ENCODE results near the gene FIGNL1. TPM values are rescaled to one million over a fixed set of nuclear protein-coding genes. Genes with fewer than 3 reads are reported as not detected.

Gene FIGNL1, protein sequence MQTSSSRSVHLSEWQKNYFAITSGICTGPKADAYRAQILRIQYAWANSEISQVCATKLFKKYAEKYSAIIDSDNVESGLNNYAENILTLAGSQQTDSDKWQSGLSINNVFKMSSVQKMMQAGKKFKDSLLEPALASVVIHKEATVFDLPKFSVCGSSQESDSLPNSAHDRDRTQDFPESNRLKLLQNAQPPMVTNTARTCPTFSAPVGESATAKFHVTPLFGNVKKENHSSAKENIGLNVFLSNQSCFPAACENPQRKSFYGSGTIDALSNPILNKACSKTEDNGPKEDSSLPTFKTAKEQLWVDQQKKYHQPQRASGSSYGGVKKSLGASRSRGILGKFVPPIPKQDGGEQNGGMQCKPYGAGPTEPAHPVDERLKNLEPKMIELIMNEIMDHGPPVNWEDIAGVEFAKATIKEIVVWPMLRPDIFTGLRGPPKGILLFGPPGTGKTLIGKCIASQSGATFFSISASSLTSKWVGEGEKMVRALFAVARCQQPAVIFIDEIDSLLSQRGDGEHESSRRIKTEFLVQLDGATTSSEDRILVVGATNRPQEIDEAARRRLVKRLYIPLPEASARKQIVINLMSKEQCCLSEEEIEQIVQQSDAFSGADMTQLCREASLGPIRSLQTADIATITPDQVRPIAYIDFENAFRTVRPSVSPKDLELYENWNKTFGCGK
- polyA plus RNA-seq: 10 to 100 TPM in 1 of 4 donors, 1 to 10 TPM in 3; 1.9 to 20.2 (median 4.4) TPM
- long read RNA-seq, donor 1, transcript FIGNL1-213 (3 exons, 3,368 nt): major isoform, 6 of 10 reads
- long read RNA-seq, donor 1, partial matches to known transcripts: 0 of 10 reads
- long read RNA-seq, donor 1, other reads (novel, unspliced or antisense): 0 of 10 reads
- long read RNA-seq, donor 2, partial matches to known transcripts: 0 of 3 reads
- long read RNA-seq, donor 2, other reads (novel, unspliced or antisense): 0 of 3 reads
- long read RNA-seq, donor 3, partial matches to known transcripts: 0 of 7 reads
- long read RNA-seq, donor 3, other reads (novel, unspliced or antisense): 0 of 7 reads
- long read RNA-seq, donor 4: 0 reads
- long read RNA-seq, donor 5, partial matches to known transcripts: 0 of 1 reads
- long read RNA-seq, donor 5, other reads (novel, unspliced or antisense): 0 of 1 reads
- long read RNA-seq, donor 6: 0 reads
- long read RNA-seq, donor 7, partial matches to known transcripts: 0 of 2 reads
- long read RNA-seq, donor 7, other reads (novel, unspliced or antisense): 0 of 2 reads
- long read RNA-seq, donor 8: 0 reads
- long read RNA-seq, donor 9, partial matches to known transcripts: 0 of 2 reads
- long read RNA-seq, donor 9, other reads (novel, unspliced or antisense): 0 of 2 reads
- long read RNA-seq, donor 10, partial matches to known transcripts: 0 of 2 reads
- long read RNA-seq, donor 10, other reads (novel, unspliced or antisense): 0 of 2 reads

DNA sequence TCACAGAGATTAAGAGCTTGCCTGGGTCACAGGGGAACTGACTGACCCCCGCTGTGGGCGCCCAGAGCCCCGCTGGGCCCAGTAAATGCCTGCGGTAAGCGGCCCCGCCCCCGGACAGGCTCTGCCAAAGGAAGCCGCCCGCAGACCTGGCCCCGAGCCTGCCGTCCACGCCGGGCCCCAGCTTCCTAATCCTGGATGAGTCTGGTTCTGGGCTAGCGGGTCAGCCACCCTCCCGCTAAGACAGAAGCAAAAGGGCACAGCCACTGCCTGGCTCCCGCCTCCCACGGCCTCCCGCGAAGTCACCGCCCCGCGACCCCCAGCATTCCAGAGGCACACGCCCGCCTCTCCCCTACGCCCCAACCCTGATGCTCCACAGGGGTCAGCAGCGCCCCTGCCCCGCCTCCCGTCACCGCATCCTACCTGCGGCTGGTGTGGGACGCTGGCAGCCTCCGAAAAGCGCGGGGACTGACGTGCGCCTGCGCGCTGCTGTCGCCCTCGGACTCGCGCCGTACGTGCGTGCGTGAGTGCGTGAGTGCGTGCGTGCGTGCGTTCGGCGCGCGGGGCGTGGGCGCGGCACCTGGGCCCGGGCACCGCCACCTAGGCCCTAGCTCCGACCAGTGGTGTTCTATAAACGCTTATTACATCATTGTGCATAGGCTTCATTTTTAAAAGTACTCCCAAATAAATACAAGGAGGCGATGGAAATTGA lies at the start of gene FIGNL1:
Gene FIGNL1, minus strand, starts transcription at position 470 of the 709 bp plus-strand sequence. CDS start 3,063 bp downstream, outside the sequence.
- Histone ChIP-seq H3K36me3 (ENCODE audit: control insufficient read depth in 3 of 3, insufficient read depth in 2 of 3, low read depth in 1 of 3, low read length in 3 of 3) (peaks cover 0 to 3% (median 0%) of the 10 kb centered on the region in 3 donors), H3K9me3 (ENCODE audit: control insufficient read depth in 2 of 2, insufficient read depth in 1 of 2, low read depth in 1 of 2, low read length in 1 of 2) (no peaks in the 10 kb centered on the region), H3K4me3 (ENCODE audit: low read depth in 1 of 3, low read length in 3 of 3) (peak within 1 kb of the TSS; percentile 59 to 86 (median 68)), H3K27me3 (ENCODE audit: control insufficient read depth in 3 of 3, insufficient read depth in 3 of 3, low read length in 3 of 3) (no peaks in the 10 kb centered on the region), H3K27ac (ENCODE audit: low read depth in 1 of 3, low read length in 2 of 3) (peak within 1 kb of the TSS; percentile 60 to 82 (median 62)), H3K4me1 (ENCODE audit: control insufficient read depth in 3 of 3, insufficient read depth in 2 of 3, low read depth in 1 of 3, low read length in 2 of 3) (peaks cover 0 to 5% (median 3%) of the 10 kb centered on the region in 3 donors)
- no peak for FAIRE-seq
- peak; percentile 85 to 87 for DNase-seq
- 0 to 1% (median 0%) methylated on average over 50 to 63 of the region's 63 CpGs for WGBS, 3 donors

DNA sequence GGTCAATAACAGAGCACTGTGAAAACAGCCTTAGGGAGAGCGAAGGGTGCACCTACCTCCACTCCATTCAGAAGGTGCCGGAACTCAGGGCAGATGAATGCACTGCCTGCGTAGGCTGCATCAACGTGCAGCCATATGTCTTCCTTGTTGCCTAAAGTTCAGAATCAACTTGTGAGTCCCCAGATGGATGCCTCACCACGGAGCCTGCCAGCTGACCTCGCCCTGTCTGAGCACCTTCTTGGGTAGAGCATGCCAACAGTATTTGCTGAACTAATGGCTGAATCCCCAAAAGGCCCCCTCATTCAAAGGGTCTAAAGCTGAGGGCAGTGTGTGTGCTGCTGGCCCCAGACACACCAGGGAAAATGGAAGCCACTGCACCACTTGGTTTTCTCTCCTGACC lies 48.9 kb upstream of the FIGNL1 start:
- DNase-seq (no peak), FAIRE-seq (no peak)
- Histone ChIP-seq H3K27me3 (ENCODE audit: control insufficient read depth in 3 of 3, insufficient read depth in 3 of 3, low read length in 3 of 3) (no peaks in the 10 kb centered on the region), H3K4me3 (ENCODE audit: low read depth in 1 of 3, low read length in 3 of 3) (no peak overlapping the region), H3K36me3 (ENCODE audit: control insufficient read depth in 3 of 3, insufficient read depth in 2 of 3, low read depth in 1 of 3, low read length in 3 of 3) (peaks cover 0 to 59% (median 5%) of the 10 kb centered on the region in 3 donors), H3K9me3 (ENCODE audit: control insufficient read depth in 2 of 2, insufficient read depth in 1 of 2, low read depth in 1 of 2, low read length in 1 of 2) (no peaks in the 10 kb centered on the region), H3K4me1 (ENCODE audit: control insufficient read depth in 3 of 3, insufficient read depth in 2 of 3, low read depth in 1 of 3, low read length in 2 of 3) (peaks cover 5 to 30% (median 7%) of the 10 kb centered on the region in 3 donors), H3K27ac (ENCODE audit: low read depth in 1 of 3, low read length in 2 of 3) (peak overlapping the region in 1 of 3 donors; percentile 8)
- 83 to 88% (median 88%) methylated on average over 6 of the region's 6 CpGs for WGBS, 3 donors

DNA sequence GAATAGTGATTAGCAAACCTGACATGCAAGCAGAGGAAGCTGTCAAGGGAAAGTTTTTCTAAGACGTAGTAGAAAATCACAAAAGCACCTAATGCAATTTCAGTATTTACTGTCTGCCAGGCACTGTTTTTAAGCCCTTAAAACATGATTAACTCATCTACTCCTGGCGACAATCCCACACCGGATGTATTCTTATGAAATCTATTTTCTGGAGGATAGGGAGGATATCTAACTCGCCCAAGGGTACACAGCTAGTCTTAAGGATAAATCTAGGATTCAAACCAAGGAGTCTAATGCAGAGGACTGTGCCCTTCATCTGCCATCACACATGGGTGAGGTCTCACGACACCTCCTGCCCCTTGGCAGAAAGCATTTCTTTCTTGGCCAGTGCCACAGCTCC lies 47.8 kb upstream of the FIGNL1 start:
- FAIRE-seq (no peak), DNase-seq (no peak)
- Histone ChIP-seq H3K4me1 (ENCODE audit: control insufficient read depth in 3 of 3, insufficient read depth in 2 of 3, low read depth in 1 of 3, low read length in 2 of 3) (peaks cover 5 to 30% (median 7%) of the 10 kb centered on the region in 3 donors), H3K27ac (ENCODE audit: low read depth in 1 of 3, low read length in 2 of 3) (peak overlapping the region; percentile 29 to 78 (median 71)), H3K36me3 (ENCODE audit: control insufficient read depth in 3 of 3, insufficient read depth in 2 of 3, low read depth in 1 of 3, low read length in 3 of 3) (peaks cover 0 to 59% (median 9%) of the 10 kb centered on the region in 3 donors), H3K27me3 (ENCODE audit: control insufficient read depth in 3 of 3, insufficient read depth in 3 of 3, low read length in 3 of 3) (no peaks in the 10 kb centered on the region), H3K4me3 (ENCODE audit: low read depth in 1 of 3, low read length in 3 of 3) (no peak overlapping the region), H3K9me3 (ENCODE audit: control insufficient read depth in 2 of 2, insufficient read depth in 1 of 2, low read depth in 1 of 2, low read length in 1 of 2) (no peaks in the 10 kb centered on the region)
- WGBS, 3 donors: 76 to 89% (median 77%) methylated on average over 5 of the region's 5 CpGs

DNA sequence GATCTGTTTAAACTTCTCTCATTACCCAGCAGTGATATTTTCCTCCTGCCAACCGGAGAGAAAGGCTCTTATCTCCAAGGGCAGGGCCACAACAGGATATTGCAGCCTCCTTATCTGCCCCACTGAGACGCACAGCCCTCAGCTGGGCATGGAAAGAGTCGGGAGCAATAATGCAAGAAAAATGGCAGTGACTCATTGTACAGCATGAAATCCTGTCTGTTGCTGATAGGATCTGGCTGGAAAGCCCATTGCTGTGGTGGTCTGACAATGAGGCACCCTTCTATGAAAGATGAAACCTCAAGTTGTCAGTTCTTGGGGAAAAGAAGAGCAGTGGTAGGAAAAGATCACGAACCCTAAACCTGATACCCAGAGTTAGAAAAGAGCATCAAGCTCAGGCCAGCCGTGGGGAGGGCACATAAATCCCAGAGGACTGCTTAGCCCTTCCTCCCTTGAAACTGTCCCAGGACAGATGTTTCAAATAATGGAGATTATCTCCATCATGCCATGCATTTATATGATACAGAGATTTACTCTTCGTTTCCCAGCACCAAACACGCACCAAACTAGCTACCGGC lies 47.0 kb upstream of the FIGNL1 start:
- Histone ChIP-seq H3K27ac (ENCODE audit: low read depth in 1 of 3, low read length in 2 of 3) (peak overlapping the region; percentile 62 to 83 (median 78)), H3K9me3 (ENCODE audit: control insufficient read depth in 2 of 2, insufficient read depth in 1 of 2, low read depth in 1 of 2, low read length in 1 of 2) (no peaks in the 10 kb centered on the region), H3K27me3 (ENCODE audit: control insufficient read depth in 3 of 3, insufficient read depth in 3 of 3, low read length in 3 of 3) (no peaks in the 10 kb centered on the region), H3K4me3 (ENCODE audit: low read depth in 1 of 3, low read length in 3 of 3) (no peak overlapping the region), H3K4me1 (ENCODE audit: control insufficient read depth in 3 of 3, insufficient read depth in 2 of 3, low read depth in 1 of 3, low read length in 2 of 3) (peaks cover 5 to 30% (median 7%) of the 10 kb centered on the region in 3 donors), H3K36me3 (ENCODE audit: control insufficient read depth in 3 of 3, insufficient read depth in 2 of 3, low read depth in 1 of 3, low read length in 3 of 3) (peaks cover 0 to 58% (median 11%) of the 10 kb centered on the region in 3 donors)
- 53 to 55% (median 54%) methylated on average over 8 of the region's 8 CpGs for WGBS, 3 donors
- FAIRE-seq: no peak
- DNase-seq: peak; percentile 76 to 93

DNA sequence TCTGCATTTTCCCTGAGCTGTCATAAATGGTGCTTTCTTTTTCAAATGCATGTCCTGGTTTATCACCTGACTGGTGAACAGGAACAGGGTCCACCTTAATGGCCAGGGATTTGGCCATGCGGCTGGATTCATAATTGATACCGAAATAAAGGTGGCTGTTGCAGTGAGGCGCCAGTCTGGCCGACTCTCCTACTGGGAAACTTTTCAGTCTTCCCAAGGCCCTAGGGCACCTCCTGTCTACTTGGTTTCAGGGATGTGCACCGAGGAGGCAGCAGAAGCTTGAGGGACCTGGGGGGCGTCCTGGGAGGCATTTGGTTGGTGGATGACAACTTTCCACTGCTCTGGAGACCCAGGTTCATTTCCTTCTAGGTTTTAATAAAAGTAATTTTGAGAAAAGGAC lies 46.4 kb upstream of the FIGNL1 start:
- FAIRE-seq (no peak), DNase-seq (peak in 1 of 2 donors; percentile 57)
- peaks cover 5 to 30% (median 7%) of the 10 kb centered on the region in 3 donors for H3K4me1 ChIP-seq (ENCODE audit: control insufficient read depth in 3 of 3, insufficient read depth in 2 of 3, low read depth in 1 of 3, low read length in 2 of 3)
- H3K36me3 ChIP-seq (ENCODE audit: control insufficient read depth in 3 of 3, insufficient read depth in 2 of 3, low read depth in 1 of 3, low read length in 3 of 3): peaks cover 0 to 54% (median 11%) of the 10 kb centered on the region in 3 donors
- 61 to 72% (median 65%) methylated on average over 6 of the region's 6 CpGs for whole genome bisulfite sequencing, 3 donors
- H3K27ac ChIP-seq (ENCODE audit: low read depth in 1 of 3, low read length in 2 of 3): peak overlapping the region; percentile 77 to 83 (median 78)
- H3K27me3 ChIP-seq (ENCODE audit: control insufficient read depth in 3 of 3, insufficient read depth in 3 of 3, low read length in 3 of 3): no peaks in the 10 kb centered on the region
- no peaks in the 10 kb centered on the region for H3K9me3 ChIP-seq (ENCODE audit: control insufficient read depth in 2 of 2, insufficient read depth in 1 of 2, low read depth in 1 of 2, low read length in 1 of 2)
- H3K4me3 ChIP-seq (ENCODE audit: low read depth in 1 of 3, low read length in 3 of 3): no peak overlapping the region

DNA sequence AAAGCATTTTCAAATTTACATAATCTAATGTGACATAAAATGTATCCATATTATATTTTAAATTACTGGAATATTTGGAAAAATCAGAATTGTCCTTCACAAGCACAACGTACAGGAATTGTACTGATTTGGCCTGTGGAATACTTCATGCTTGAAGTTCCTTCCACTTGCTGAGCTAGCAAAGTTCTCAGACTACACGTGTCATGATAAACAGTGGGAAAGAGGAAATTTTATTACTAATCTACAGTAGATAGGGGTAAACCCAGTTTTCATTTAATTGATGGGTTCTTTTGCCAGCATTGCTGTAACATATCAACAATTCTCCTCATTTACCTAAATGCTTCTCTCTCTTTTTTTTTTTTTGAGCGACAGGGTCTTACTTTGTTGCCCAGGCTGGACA lies 45.6 kb upstream of the FIGNL1 start:
- peaks cover 0 to 49% (median 11%) of the 10 kb centered on the region in 3 donors for H3K36me3 ChIP-seq (ENCODE audit: control insufficient read depth in 3 of 3, insufficient read depth in 2 of 3, low read depth in 1 of 3, low read length in 3 of 3)
- no peak for DNase-seq
- WGBS, 3 donors: 76 to 84% (median 77%) methylated on average over 3 of the region's 3 CpGs
- H3K4me3 ChIP-seq (ENCODE audit: low read depth in 1 of 3, low read length in 3 of 3): no peak overlapping the region
- H3K27ac ChIP-seq (ENCODE audit: low read depth in 1 of 3, low read length in 2 of 3): peak overlapping the region in 1 of 3 donors; percentile 78
- no peak for FAIRE-seq
- H3K27me3 ChIP-seq (ENCODE audit: control insufficient read depth in 3 of 3, insufficient read depth in 3 of 3, low read length in 3 of 3): no peaks in the 10 kb centered on the region
- H3K9me3 ChIP-seq (ENCODE audit: control insufficient read depth in 2 of 2, insufficient read depth in 1 of 2, low read depth in 1 of 2, low read length in 1 of 2): no peaks in the 10 kb centered on the region
- H3K4me1 ChIP-seq (ENCODE audit: control insufficient read depth in 3 of 3, insufficient read depth in 2 of 3, low read depth in 1 of 3, low read length in 2 of 3): peaks cover 5 to 30% (median 7%) of the 10 kb centered on the region in 3 donors
